Subcutaneous adipose tissue (tissue), 4 donors: ENCODE results near the gene ZBTB39. TPM values are rescaled to one million over a fixed set of nuclear protein-coding genes. Genes with fewer than 3 reads are reported as not detected.

Experiments used
- total RNA-seq, 4 donors: library from RNA; depleted of rRNA; stranded (reverse); fragments of >200 nt; gene quantifications; one replicate each; pipeline ENCODE4 v1.1.0, GENCODE V29; 2016
- TF ChIP-seq, protein P1 (sequence below): fragments of 450-650 bp; IDR thresholded peaks from one replicate; pipeline ENCODE4 v1.5.1; 2016; ENCODE audit warnings: low read depth, mild to moderate bottlenecking, control low read depth, antibody characterized with exemption, moderate library complexity

The ZBTB39 gene
- total RNA-seq, 4 donors from 2014 or later: 4.0 to 4.6 (median 4.4) TPM

DNA sequence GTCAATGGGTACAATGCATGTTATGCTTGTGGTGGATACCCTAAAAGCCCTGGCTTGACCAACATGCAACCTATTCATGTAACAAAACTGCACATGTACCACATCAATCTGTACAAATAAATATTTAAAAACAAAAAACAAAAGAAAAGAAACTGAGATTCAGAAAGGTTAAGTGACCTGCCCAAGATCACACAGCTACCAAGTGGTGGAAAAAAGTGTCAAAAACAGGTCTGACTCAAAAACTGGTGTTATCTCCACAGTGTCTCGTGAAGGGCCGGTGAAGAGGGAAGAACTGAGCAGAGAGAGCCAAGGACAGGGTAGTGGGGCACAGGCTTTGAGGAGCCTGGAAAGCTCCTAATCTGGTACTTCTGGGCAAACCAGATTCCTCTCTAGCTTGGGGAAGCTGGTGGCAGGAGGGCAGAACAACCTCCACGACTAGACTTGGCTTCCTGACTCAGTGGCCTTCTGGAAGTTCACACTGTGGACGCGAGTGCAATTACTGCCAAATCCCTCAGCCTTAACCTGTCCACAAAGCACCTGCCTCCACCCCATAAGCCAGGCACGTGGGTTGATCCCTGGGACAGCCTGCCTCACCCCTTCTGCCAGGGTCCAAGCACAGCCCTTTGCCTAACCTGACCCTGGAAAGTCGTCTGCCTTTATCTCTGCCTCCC is 15.6 kb downstream of the ZBTB39 start:
- TF ChIP-seq, protein P1, sequence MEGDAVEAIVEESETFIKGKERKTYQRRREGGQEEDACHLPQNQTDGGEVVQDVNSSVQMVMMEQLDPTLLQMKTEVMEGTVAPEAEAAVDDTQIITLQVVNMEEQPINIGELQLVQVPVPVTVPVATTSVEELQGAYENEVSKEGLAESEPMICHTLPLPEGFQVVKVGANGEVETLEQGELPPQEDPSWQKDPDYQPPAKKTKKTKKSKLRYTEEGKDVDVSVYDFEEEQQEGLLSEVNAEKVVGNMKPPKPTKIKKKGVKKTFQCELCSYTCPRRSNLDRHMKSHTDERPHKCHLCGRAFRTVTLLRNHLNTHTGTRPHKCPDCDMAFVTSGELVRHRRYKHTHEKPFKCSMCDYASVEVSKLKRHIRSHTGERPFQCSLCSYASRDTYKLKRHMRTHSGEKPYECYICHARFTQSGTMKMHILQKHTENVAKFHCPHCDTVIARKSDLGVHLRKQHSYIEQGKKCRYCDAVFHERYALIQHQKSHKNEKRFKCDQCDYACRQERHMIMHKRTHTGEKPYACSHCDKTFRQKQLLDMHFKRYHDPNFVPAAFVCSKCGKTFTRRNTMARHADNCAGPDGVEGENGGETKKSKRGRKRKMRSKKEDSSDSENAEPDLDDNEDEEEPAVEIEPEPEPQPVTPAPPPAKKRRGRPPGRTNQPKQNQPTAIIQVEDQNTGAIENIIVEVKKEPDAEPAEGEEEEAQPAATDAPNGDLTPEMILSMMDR: no peak

DNA sequence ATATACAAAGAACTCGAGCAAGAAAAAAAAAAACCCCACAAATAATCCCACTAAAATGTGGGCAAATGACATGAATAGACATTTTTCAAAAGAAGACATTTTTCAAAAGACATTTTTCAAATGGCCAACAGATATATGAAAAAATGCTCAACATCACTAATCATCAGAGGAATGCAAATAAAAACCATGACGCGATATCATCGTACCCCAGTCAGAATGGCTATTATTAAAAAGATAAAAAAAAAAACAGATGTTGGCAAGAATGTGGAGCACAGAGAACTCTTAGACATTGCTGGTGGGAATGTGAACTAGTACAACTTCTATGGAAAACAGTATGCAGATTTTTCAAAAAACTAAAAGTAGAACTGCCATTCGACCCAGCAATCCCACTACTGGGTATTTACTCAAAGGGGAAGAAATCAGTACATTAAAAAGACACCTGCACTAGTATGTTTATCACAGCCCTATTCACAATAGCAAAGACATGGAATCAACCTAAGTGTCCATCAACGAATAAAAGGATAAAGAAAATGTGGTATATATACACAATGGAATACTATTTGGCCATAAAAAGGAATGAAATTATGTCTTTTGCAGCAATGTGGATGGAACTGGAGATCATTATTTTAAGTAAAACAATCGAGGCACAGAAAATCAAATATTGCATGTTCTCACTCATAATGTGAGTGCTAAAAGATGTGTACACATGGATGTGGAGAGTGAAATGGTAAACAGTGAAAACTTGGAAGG is 16.3 kb downstream of the ZBTB39 start:
- TF ChIP-seq, protein P1: no peak

DNA sequence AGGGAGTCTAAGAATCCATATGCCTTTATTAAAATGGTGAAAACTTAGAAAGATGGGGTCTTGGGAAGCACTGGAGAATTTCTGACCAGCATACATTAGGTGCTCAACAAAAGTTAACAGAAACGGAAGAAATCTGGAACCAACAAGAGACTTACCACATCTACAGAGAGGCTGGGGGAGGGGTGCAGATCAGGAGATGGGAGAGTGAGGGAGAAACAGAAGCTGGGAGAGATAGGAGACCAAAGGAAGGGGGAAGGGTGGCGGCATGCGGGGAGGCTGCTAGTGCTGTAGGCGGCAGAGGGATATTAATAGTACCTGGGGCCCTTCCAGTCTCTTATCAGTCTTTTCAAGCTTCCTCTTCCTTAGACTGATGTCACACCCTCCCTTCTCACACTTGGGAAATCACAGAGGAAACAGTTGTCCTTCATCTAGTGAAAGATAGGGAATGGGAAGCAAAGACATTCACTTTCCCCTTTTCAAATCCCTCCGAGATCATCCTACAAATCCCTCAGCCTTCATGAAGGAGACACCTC is 18.1 kb downstream of the ZBTB39 start:
- TF ChIP-seq, protein P1: no peak

DNA sequence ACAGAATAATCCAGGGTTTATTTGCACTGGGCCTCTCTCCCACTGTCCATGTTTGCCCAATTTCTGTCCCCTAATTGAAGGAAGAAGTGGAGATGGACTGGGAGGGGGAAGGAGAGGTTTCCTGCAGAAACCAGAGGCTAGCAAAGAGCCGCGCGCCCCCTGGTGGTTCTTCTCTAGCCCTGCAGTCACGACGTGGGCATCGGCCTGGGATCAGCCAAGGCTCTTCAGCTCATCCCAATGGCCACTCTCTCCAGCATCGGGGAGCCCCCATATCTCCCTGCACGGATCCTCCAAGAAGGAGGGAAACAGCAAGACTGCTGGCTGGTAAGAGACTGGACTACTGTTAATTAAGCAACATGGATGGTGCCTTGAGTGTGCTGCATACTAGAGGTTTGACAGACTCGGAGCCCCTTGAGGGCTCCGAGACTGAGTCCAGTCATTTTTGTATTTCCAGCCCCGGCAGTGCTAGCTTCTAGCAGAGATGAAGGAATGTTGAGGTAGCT is 18.7 kb downstream of the ZBTB39 start:
- TF ChIP-seq, protein P1: no peak

DNA sequence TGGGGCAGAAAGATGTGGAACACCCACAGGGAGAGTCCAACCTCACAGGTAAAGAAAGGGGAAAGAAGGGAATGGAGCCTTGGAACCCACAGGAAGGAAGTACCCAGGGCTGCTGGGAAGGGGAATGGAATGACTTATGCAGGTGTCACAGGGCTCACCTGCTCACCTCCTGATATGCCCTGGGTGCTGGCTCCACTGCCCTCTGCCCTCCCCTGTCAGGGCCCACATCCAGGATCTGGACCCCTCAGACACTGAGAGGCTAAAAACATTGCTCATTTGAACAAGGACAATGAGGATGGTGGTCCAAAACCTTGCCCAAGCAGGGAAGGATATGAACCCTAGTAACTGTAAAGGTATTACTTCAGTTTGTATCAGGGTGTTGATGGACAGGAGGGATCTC is 19.3 kb downstream of the ZBTB39 start:
- TF ChIP-seq, protein P1: no peak

DNA sequence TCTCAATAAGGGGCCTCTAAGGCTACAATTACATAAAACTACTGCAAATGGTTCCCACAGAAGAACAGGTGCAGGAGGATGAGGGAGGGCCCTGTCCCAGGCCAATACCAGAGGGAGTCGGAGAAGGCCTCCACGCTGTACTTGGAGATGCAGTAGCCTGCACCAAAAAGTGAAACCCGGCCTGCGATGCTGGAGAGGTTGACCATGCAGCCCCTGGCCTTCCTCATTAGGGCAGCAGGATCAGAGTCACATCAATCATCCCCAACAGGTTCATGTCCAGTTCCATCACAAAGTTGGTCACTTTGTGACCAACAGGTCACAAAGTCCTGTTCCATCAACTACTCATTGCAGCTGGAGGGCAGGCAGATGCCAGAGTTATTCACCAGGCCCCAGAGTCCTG is 23.0 kb downstream of the ZBTB39 start:
- TF ChIP-seq, protein P1: no peak

DNA sequence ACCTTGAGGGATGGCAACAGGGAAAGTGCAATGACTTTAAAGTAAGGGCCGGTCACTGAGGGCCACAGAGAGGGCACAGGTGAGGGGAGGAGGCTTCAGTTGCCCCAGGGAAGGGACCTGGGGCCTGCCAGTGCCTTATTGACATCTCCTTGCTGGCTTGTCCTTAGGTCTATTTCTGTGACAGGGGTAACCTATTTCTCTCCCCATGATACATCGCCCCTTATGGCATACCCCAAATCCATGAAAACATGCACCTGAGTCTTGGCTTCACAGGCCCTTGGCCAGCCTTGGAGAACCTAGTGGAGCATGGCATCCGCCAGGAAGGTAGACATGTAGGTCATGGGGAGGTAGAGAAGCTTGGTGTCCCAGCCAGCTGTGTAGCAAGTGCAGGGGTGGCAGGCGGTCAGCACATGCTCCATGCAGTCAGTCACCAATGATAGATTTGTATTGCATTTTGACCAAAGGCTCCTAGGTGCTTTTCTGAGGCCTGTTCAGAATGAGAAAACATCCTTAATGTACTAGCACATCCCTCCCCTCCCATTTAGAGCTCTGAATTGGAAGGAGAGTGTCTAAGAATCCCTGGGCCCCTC is 25.3 kb downstream of the ZBTB39 start:
- TF ChIP-seq, protein P1: no peak
